RWPE2 (cell line): ENCODE data around the gene PFN3.

Experiments used
- ATAC-seq: fragments of 200-7000 bp; cut with Tn5 transposase; 3 replicates; pipeline ENCODE4 v1.9.1; 2021; ENCODE audit warnings: low read depth
- DNase-seq: peaks from one replicate; pipeline ENCODE4 v3.0.0-alpha.2; 2020; ENCODE audit warnings: low spot score
- H3K27ac ChIP-seq: fragments of 450-650 bp; 2 replicates; pipeline ENCODE4 v1.5.1; 2017; ENCODE audit warnings: mild to moderate bottlenecking; ENCODE audit not compliant: poor library complexity, severe bottlenecking
- H3K27me3 ChIP-seq: fragments of 250-450 bp; sonication (Bioruptor Pico); 2 replicates; pipeline ENCODE4 v1.5.1; 2021; ENCODE audit warnings: mild to moderate bottlenecking, moderate library complexity; ENCODE audit not compliant: insufficient read depth, poor library complexity, severe bottlenecking
- H3K36me3 ChIP-seq: fragments of 250-450 bp; sonication (Bioruptor Pico); 2 replicates; pipeline ENCODE4 v1.5.1; 2020; ENCODE audit warnings: low read depth, mild to moderate bottlenecking, moderate library complexity
- H3K4me1 ChIP-seq: fragments of 250-450 bp; sonication (Bioruptor Pico); 2 replicates; pipeline ENCODE4 v1.5.1; 2021; ENCODE audit warnings: mild to moderate bottlenecking, moderate library complexity; ENCODE audit not compliant: insufficient read depth, poor library complexity, severe bottlenecking
- H3K4me3 ChIP-seq: fragments of 250-450 bp; sonication (Bioruptor Pico); 2 replicates; pipeline ENCODE4 v1.5.1; 2021; ENCODE audit warnings: mild to moderate bottlenecking, moderate library complexity; ENCODE audit not compliant: severe bottlenecking
- H3K9me3 ChIP-seq: fragments of 250-450 bp; sonication (Bioruptor Pico); 2 replicates; pipeline ENCODE4 v1.5.1; 2021; ENCODE audit warnings: mild to moderate bottlenecking, moderate library complexity; ENCODE audit not compliant: severe bottlenecking
- TF ChIP-seq, protein P1 (sequence below): fragments of 450-650 bp; IDR thresholded peaks from one replicate; pipeline ENCODE4 v1.5.1; 2017; ENCODE audit warnings: mild to moderate bottlenecking, moderate library complexity; ENCODE audit not compliant: poor library complexity, severe bottlenecking

Gene PFN3

DNA sequence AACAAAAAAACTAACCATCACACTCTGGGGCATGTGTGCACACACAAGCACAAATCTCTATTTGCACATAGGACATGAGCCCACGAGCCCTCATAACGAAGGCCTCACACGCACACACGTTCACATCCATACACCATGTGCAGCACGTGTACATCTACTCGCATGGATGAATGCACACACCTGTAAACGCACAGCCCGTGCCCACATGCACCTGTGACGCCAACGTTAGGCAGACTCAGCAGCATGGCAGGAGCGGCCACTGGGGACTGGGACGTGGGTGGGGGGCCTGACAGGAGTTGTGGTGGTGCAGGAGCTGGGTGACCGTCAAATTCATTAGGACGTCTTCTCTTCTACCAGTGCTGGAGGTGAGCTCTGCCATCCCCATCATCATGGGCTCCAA, 13.1 kb downstream of the PFN3 start:
- no peaks in the 10 kb centered on the region for H3K9me3 ChIP-seq
- TF ChIP-seq, protein P1, sequence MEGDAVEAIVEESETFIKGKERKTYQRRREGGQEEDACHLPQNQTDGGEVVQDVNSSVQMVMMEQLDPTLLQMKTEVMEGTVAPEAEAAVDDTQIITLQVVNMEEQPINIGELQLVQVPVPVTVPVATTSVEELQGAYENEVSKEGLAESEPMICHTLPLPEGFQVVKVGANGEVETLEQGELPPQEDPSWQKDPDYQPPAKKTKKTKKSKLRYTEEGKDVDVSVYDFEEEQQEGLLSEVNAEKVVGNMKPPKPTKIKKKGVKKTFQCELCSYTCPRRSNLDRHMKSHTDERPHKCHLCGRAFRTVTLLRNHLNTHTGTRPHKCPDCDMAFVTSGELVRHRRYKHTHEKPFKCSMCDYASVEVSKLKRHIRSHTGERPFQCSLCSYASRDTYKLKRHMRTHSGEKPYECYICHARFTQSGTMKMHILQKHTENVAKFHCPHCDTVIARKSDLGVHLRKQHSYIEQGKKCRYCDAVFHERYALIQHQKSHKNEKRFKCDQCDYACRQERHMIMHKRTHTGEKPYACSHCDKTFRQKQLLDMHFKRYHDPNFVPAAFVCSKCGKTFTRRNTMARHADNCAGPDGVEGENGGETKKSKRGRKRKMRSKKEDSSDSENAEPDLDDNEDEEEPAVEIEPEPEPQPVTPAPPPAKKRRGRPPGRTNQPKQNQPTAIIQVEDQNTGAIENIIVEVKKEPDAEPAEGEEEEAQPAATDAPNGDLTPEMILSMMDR = no peak
- no peak overlapping the region for H3K27ac ChIP-seq
- no peaks in the 10 kb centered on the region for H3K36me3 ChIP-seq
- ATAC-seq (no peak), DNase-seq (no peak)
- no peaks in the 10 kb centered on the region for H3K27me3 ChIP-seq
- peaks cover 22% of the 10 kb centered on the region for H3K4me1 ChIP-seq
- no peak overlapping the region for H3K4me3 ChIP-seq

DNA sequence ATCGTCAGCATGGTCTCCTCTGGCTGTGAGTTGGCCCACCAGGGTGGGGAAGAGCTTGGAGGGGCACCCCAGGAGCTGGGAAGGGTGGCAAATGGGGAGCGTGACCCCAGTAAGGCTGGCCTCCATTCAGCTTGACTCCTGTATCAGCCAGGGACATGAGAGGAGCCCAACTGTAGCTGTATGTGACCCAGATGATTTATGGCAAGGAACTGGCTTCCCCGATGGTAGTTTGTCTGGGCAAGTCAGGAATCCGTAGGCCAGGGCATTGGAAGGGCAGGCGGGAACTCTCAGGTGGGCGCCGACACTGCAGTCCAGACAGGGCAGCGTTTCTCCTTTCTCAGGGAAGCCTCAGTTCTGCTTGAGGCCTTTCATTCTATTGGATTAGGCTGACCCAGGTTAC, 13.9 kb downstream of the PFN3 start:
- H3K27ac ChIP-seq = no peak overlapping the region
- TF ChIP-seq, protein P1 = no peak
- H3K9me3 ChIP-seq = no peaks in the 10 kb centered on the region
- no peak overlapping the region for H3K4me3 ChIP-seq
- no peaks in the 10 kb centered on the region for H3K36me3 ChIP-seq
- ATAC-seq = no peak
- H3K4me1 ChIP-seq = peaks cover 22% of the 10 kb centered on the region
- DNase-seq = no peak
- H3K27me3 ChIP-seq = no peaks in the 10 kb centered on the region

GRCh38 chr5:177385720-177386119, 14.7 kb downstream of the PFN3 start:
- TF ChIP-seq, protein P1 = no peak
- Histone ChIP-seq H3K27ac (no peak overlapping the region), H3K27me3 (no peaks in the 10 kb centered on the region), H3K4me1 (peaks cover 22% of the 10 kb centered on the region), H3K9me3 (no peaks in the 10 kb centered on the region), H3K36me3 (no peaks in the 10 kb centered on the region), H3K4me3 (no peak overlapping the region)
- DNase-seq (no peak), ATAC-seq (no peak)

- H3K27me3 ChIP-seq = no peaks in the 10 kb centered on the region
- no peaks in the 10 kb centered on the region for H3K36me3 ChIP-seq
- no peaks in the 10 kb centered on the region for H3K9me3 ChIP-seq
- H3K27ac ChIP-seq = no peak within 1 kb of the TSS
- no peak within 1 kb of the TSS for H3K4me3 ChIP-seq
- peaks cover 11% of the 10 kb centered on the region for H3K4me1 ChIP-seq
- DNase-seq (no peak), ATAC-seq (no peak)
- TF ChIP-seq, protein P1 = no peak
These were observed 16.3 kb downstream of the PFN3 start, which contains the start of gene SLC34A1 for GRCh38 chr5:177384134-177384533. Gene SLC34A1, plus strand, starts transcription at chr5:177384434. Its CDS starts 1,308 bp downstream, at chr5:177385742.

GRCh38 chr5:177383181-177383580, 17.3 kb downstream of the PFN3 start:
- DNase-seq (no peak), ATAC-seq (no peak)
- H3K27ac ChIP-seq = no peak overlapping the region
- TF ChIP-seq, protein P1 = no peak
- no peaks in the 10 kb centered on the region for H3K9me3 ChIP-seq
- H3K27me3 ChIP-seq = no peaks in the 10 kb centered on the region
- H3K4me3 ChIP-seq = no peak overlapping the region
- H3K4me1 ChIP-seq = peaks cover 1% of the 10 kb centered on the region
- no peaks in the 10 kb centered on the region for H3K36me3 ChIP-seq
